Nephron progenitor cell (in vitro differentiated cells): Measurements from ENCODE around the gene MEAF6.
A peak's percentile ranks its signal among the peaks of the same experiment; 100 is the strongest.

ENCODE experiments used
- DNase-seq: peaks from one replicate; pipeline ENCODE4 v3.0.0; 2021
- H3K27ac Mint-ChIP-seq: 2 replicates; pipeline ENCODE4 v1.8.0; 2021; ENCODE audit warnings: mild to moderate bottlenecking, moderate library complexity, mixed read lengths
- H3K27me3 Mint-ChIP-seq: 2 replicates; pipeline ENCODE4 v1.8.0; 2021; ENCODE audit warnings: mild to moderate bottlenecking, low read depth, mixed read lengths; ENCODE audit not compliant: poor library complexity
- H3K36me3 Mint-ChIP-seq: 2 replicates; pipeline ENCODE4 v1.8.0; 2021; ENCODE audit warnings: low read depth, mixed read lengths
- H3K4me1 Mint-ChIP-seq: 2 replicates; pipeline ENCODE4 v1.8.0; 2021; ENCODE audit warnings: mixed read lengths
- H3K4me3 Mint-ChIP-seq: 2 replicates; pipeline ENCODE4 v1.8.0; 2021; ENCODE audit warnings: mild to moderate bottlenecking, moderate library complexity, mixed read lengths
- H3K9me3 Mint-ChIP-seq: 2 replicates; pipeline ENCODE4 v1.8.0; 2021; ENCODE audit warnings: mild to moderate bottlenecking, moderate library complexity, mixed read lengths
- TF ChIP-seq, protein P1 (sequence below): fragments of 200-600 bp; sonication (generic); IDR thresholded peaks from 2 replicates; pipeline ENCODE4 v1.5.0; 2021; ENCODE audit warnings: antibody characterized with exemption

MEAF6 gene

DNA sequence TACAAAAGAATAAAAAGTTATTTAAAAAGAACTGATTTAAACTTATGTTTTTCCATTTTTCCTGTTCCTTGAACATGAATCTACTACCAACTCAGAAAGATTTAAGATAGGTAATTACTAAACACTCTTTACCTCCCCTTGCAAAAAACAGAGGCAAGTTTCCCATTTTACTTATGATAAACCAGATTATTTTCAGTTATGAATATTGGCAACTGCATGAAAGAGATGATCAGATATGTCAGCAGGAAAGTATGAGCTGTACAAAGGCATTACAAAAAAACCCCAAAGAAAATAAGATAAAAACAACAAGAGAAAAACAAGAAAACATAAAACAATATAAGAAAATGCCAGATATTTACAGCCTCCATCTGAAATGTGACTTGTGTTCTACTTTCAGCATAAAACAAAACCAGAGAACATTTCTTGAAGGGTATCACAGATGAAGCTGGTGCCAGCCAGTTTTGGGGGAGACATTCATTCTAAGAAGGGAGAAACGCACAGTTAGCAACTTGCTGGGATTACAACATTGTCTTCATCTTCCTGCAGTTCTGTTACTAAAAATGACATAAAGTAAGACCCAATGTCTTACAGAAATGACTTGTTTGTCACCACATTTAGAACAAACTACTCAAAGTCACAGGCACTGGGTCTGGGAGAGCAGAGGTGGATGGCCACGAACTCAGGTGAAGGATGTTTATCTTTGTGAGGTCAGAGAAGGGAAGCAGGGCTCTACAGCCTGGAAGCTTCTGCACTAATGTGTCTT, 21.0 kb downstream of the MEAF6 start:
- no peaks in the 10 kb centered on the region for H3K9me3 Mint-ChIP-seq
- DNase-seq = no peak
- H3K4me3 Mint-ChIP-seq = no peak overlapping the region
- H3K4me1 Mint-ChIP-seq = no peaks in the 10 kb centered on the region
- TF ChIP-seq, protein P1, sequence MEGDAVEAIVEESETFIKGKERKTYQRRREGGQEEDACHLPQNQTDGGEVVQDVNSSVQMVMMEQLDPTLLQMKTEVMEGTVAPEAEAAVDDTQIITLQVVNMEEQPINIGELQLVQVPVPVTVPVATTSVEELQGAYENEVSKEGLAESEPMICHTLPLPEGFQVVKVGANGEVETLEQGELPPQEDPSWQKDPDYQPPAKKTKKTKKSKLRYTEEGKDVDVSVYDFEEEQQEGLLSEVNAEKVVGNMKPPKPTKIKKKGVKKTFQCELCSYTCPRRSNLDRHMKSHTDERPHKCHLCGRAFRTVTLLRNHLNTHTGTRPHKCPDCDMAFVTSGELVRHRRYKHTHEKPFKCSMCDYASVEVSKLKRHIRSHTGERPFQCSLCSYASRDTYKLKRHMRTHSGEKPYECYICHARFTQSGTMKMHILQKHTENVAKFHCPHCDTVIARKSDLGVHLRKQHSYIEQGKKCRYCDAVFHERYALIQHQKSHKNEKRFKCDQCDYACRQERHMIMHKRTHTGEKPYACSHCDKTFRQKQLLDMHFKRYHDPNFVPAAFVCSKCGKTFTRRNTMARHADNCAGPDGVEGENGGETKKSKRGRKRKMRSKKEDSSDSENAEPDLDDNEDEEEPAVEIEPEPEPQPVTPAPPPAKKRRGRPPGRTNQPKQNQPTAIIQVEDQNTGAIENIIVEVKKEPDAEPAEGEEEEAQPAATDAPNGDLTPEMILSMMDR = no peak
- no peaks in the 10 kb centered on the region for H3K27me3 Mint-ChIP-seq
- peaks cover 40% of the 10 kb centered on the region for H3K36me3 Mint-ChIP-seq
- no peak overlapping the region for H3K27ac Mint-ChIP-seq

DNA sequence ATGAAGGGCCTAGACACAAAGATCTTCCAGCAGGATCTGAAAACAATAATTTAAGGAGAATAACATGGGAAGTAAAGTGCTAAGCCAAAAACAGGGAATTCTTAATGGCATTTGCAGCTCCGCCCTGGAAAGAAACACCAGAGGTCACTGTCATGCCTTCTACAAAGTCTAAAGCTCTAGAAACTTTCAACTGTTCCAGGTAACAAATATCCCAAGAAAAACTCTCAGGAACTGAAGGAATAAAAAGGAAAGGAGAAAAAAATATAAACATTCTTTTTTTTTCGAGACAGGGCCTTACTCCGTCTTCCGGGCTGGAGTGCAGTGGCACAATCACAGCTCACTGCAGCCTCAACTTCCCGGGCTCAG, 27.0 kb downstream of the MEAF6 start:
- Mint-ChIP-seq H3K36me3 (peaks cover 24% of the 10 kb centered on the region), H3K4me1 (peaks cover 7% of the 10 kb centered on the region), H3K27ac (no peak overlapping the region)

DNA sequence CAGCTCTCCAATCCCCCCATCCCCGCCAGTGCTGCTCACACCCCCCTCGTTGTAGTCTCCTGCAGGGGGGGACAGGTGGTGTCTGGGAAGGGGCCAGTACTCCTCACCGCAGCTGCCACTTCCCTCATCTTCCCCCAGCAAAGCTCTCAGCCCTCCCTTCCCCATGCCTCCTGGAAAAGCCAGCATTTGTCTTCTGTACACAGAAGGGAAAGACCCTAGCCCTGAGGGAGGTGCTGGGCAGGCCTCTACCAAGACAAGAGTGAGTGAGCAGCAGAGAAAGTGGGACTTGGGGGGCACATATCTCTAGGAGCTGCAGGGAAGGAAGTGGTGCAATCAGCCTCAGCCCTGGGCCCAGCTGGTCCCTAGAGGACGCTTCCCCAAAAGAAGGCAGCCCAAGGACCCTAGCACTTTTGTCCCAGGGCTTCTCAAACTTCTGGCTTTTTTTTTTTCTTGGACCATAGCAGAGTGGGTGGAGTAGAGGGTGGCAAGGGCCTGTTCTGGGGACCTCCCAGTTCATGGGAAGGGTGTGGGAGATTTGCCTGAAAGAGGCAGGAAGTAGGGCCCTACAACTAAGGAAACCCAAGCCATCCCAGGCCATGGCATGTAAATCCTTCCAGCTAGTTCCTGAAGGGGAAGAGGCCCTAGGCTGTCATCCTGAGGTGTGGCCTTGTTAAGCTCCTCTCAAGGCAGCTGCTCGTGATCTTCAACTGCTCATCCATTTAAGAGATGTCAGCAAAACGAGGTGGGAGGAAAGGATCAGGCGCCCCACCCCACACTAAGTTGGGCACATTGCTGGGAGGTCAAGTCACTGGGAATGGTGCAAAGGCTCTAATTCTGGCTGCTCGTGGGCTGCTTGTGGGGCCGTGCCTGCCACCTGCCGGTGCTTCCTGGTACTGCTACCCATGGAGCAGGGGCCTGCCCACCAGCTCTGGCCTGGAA, 27.6 kb downstream of the MEAF6 start:
- H3K9me3 Mint-ChIP-seq = no peaks in the 10 kb centered on the region
- no peak overlapping the region for H3K4me3 Mint-ChIP-seq
- H3K27ac Mint-ChIP-seq = peak overlapping the region; percentile 78
- peaks cover 7% of the 10 kb centered on the region for H3K4me1 Mint-ChIP-seq
- H3K36me3 Mint-ChIP-seq = peaks cover 19% of the 10 kb centered on the region
- peak; percentile 89 for DNase-seq
- TF ChIP-seq, protein P1 = peak; percentile 98
- H3K27me3 Mint-ChIP-seq = no peaks in the 10 kb centered on the region

More for the DNA sequence above, 27.0 kb downstream of the MEAF6 start:
- no peaks in the 10 kb centered on the region for H3K9me3 Mint-ChIP-seq
- DNase-seq = no peak
- no peak overlapping the region for H3K4me3 Mint-ChIP-seq
- TF ChIP-seq, protein P1 = no peak
- H3K27me3 Mint-ChIP-seq = no peaks in the 10 kb centered on the region

DNA sequence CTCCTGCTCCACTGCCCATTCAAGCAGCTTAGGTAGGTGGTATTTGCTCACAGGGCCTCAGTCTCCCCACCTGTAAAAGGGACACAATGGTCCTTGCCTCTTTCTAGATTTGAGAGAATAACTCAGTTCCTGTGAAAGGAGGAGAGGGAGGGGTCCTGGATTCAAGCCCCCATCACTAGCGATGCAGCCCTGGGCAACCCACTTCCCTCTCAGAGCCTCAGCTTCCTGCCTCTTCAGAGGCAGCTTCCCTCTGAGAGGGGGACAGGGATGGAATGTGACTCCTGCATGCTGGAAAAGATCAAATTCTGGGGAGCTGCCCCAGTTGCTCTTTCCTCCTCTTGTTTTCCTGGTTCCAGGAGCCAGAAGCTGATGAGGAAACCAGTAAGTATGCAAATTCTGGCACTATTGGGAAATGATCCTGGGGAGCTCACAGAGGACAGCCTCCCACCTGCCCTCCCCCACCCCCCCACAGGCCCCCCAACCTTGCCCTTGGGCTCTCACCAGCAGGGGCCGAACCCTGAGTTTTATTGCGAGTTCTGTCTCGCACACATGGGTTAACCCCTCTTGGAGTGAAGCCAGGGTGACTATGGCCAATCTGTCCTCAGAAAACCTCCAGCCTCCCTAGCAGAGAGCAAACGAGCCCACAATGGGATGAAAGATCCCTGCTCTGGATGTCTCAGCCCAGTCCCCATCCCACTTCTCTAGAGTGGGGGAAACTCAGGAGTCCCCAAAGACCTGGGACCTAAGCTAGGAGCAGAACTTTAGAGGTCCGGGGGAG, 28.5 kb downstream of the MEAF6 start:
- Mint-ChIP-seq H3K27me3 (no peaks in the 10 kb centered on the region), H3K27ac (no peak overlapping the region), H3K36me3 (peaks cover 18% of the 10 kb centered on the region), H3K4me1 (peaks cover 7% of the 10 kb centered on the region), H3K4me3 (no peak overlapping the region), H3K9me3 (no peaks in the 10 kb centered on the region)
- DNase-seq = no peak
- TF ChIP-seq, protein P1 = no peak

DNA sequence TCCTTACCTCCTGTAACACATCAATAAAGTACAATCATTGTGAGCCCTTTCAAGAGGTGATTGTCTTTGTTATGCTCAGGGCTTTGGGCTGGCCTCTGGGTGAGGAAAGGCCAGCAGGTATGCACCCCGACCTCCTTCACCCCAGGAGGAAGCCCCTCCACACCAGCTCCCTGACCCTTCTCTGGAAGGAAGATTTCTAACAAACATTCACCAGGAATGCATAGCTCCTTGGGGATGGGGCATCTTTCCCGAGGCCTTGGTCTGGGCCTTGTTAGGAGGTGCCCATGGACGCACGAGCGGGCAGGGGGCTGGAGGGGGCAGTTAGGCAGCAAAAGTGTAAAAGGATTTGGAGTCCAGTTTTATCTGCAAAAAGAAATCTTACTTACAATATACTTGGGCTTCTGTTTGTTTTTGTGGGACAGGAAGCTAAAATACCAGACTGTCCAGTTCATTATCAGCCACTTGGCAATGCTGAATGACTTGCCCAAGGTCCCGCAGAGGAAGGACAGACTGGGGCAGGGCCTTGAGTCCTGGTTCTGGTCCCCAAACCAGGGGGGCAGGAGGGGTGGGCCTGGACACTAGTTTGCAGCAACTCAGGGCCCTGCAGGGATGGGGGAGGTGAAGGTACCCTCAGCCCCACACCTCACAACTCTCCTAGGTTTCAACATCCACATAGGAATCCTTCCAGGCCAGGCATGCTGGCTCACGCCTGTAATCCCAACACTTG, 30.1 kb downstream of the MEAF6 start:
- H3K27me3 Mint-ChIP-seq = no peaks in the 10 kb centered on the region
- peaks cover 8% of the 10 kb centered on the region for H3K4me1 Mint-ChIP-seq
- no peak overlapping the region for H3K4me3 Mint-ChIP-seq
- no peaks in the 10 kb centered on the region for H3K9me3 Mint-ChIP-seq
- TF ChIP-seq, protein P1 = no peak
- H3K27ac Mint-ChIP-seq = no peak overlapping the region
- H3K36me3 Mint-ChIP-seq = peaks cover 10% of the 10 kb centered on the region
- DNase-seq = no peak
